Loucy (cell line): Measurements from ENCODE around the gene ITGB1BP1.

ENCODE experiments used
- CTCF ChIP-seq: fragments of 200-600 bp; sonication (generic); conservative IDR thresholded peaks from 2 replicates; pipeline ENCODE4 v1.5.1; 2014; ENCODE audit warnings: mild to moderate bottlenecking, antibody characterized with exemption, low read length
- EZH2phosphoT487 ChIP-seq: fragments of 200-600 bp; IDR thresholded peaks from 2 replicates; pipeline ENCODE4 v1.6.1; 2018; ENCODE audit warnings: antibody characterized with exemption, mild to moderate bottlenecking, moderate library complexity, borderline replicate concordance

GRCh38 chr2:9373047-9373446 is 50.3 kb downstream of the ITGB1BP1 start:
- TF ChIP-seq CTCF (no peak), EZH2phosphoT487 (no peak)
